ENCODE results near the gene HSD17B14.

DNA sequence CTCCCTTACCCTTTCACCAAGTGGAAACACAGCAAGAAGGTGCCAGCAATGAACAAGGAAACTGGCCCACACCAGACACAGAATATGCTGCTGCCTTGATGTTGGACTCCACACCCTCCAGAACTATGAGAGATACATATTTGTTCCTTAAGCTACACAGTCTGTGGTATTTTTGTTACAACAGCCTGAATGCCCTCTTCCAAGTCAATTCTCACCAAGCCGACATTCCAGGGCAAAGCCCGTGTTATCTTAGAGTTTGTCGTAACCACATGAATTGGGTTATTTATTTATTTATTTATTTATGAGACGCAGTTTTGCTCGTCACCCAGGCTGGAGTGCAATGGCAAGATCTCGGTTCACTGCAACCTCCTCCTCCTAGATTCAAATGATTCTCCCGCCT lies 66.0 kb downstream of the HSD17B14 start:
- TF ChIP-seq ELF1 (tag; IDR thresholded peaks at IDR 0.05): no peak
- no peak for TF ChIP-seq RNF2 (IDR thresholded peaks at IDR 0.05)
- TF ChIP-seq, protein P1, sequence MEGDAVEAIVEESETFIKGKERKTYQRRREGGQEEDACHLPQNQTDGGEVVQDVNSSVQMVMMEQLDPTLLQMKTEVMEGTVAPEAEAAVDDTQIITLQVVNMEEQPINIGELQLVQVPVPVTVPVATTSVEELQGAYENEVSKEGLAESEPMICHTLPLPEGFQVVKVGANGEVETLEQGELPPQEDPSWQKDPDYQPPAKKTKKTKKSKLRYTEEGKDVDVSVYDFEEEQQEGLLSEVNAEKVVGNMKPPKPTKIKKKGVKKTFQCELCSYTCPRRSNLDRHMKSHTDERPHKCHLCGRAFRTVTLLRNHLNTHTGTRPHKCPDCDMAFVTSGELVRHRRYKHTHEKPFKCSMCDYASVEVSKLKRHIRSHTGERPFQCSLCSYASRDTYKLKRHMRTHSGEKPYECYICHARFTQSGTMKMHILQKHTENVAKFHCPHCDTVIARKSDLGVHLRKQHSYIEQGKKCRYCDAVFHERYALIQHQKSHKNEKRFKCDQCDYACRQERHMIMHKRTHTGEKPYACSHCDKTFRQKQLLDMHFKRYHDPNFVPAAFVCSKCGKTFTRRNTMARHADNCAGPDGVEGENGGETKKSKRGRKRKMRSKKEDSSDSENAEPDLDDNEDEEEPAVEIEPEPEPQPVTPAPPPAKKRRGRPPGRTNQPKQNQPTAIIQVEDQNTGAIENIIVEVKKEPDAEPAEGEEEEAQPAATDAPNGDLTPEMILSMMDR (IDR thresholded peaks at IDR 0.05 in 2 of 3, conservative IDR thresholded peaks at IDR 0.05 in 1 of 3; ENCODE audit: insufficient read depth in 2 of 3, low read depth in 1 of 3, low read length in 3 of 3): no peak
- TF ChIP-seq ZFX (CRISPR knock-in tag; IDR thresholded peaks at IDR 0.05): no peak
- no peak for TF ChIP-seq TARDBP (IDR thresholded peaks at IDR 0.05)
- TF ChIP-seq, protein P2, sequence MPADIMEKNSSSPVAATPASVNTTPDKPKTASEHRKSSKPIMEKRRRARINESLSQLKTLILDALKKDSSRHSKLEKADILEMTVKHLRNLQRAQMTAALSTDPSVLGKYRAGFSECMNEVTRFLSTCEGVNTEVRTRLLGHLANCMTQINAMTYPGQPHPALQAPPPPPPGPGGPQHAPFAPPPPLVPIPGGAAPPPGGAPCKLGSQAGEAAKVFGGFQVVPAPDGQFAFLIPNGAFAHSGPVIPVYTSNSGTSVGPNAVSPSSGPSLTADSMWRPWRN (IDR thresholded peaks at IDR 0.05; ENCODE audit: low read depth): no peak
- TF ChIP-seq, protein P3, sequence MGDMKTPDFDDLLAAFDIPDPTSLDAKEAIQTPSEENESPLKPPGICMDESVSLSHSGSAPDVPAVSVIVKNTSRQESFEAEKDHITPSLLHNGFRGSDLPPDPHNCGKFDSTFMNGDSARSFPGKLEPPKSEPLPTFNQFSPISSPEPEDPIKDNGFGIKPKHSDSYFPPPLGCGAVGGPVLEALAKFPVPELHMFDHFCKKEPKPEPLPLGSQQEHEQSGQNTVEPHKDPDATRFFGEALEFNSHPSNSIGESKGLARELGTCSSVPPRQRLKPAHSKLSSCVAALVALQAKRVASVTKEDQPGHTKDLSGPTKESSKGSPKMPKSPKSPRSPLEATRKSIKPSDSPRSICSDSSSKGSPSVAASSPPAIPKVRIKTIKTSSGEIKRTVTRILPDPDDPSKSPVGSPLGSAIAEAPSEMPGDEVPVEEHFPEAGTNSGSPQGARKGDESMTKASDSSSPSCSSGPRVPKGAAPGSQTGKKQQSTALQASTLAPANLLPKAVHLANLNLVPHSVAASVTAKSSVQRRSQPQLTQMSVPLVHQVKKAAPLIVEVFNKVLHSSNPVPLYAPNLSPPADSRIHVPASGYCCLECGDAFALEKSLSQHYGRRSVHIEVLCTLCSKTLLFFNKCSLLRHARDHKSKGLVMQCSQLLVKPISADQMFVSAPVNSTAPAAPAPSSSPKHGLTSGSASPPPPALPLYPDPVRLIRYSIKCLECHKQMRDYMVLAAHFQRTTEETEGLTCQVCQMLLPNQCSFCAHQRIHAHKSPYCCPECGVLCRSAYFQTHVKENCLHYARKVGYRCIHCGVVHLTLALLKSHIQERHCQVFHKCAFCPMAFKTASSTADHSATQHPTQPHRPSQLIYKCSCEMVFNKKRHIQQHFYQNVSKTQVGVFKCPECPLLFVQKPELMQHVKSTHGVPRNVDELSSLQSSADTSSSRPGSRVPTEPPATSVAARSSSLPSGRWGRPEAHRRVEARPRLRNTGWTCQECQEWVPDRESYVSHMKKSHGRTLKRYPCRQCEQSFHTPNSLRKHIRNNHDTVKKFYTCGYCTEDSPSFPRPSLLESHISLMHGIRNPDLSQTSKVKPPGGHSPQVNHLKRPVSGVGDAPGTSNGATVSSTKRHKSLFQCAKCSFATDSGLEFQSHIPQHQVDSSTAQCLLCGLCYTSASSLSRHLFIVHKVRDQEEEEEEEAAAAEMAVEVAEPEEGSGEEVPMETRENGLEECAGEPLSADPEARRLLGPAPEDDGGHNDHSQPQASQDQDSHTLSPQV (IDR thresholded peaks at IDR 0.05): no peak
- no peak for TF ChIP-seq TAF1 (IDR thresholded peaks at IDR 0.05; ENCODE audit: control insufficient read depth, extremely low read depth, insufficient read depth, low read length, severe bottlenecking)
- no peak for TF ChIP-seq HNRNPK (IDR thresholded peaks at IDR 0.05; ENCODE audit: low read depth, low read length, poor library complexity, severe bottlenecking)

Measured in K562 (cell line).